Brain pericyte (primary cell): ENCODE measurements around the gene GNAI2.

Source experiments
- DNase-seq: peaks from one replicate; pipeline ENCODE4 v3.0.0-alpha.2; 2012; ENCODE audit warnings: low read depth, low spot score

Gene GNAI2

GRCh38 chr3:50297896-50298725, 62.1 kb downstream of the GNAI2 start:
- no peak for DNase-seq

GRCh38 chr3:50298836-50299637, 63.0 kb downstream of the GNAI2 start, which contains the start of the genes HYAL3 and NAA80:
HYAL3 (minus strand) TSS chr3:50299405; CDS start chr3:50295602, 3,803 bp downstream.
NAA80 (minus strand) TSS chr3:50299405; CDS start chr3:50297463, 1,942 bp downstream.
- DNase-seq, result peak; percentile 98

GRCh38 chr3:50299638-50299928, 63.6 kb downstream of the GNAI2 start:
- DNase-seq, result no peak

GRCh38 chr3:50299929-50300680, 64.1 kb downstream of the GNAI2 start:
- DNase-seq, result no peak

GRCh38 chr3:50300681-50301254, 64.8 kb downstream of the GNAI2 start:
- no peak for DNase-seq

GRCh38 chr3:50302095-50303012, 66.3 kb downstream of the GNAI2 start:
- DNase-seq, result no peak

- no peak for DNase-seq
Observed at GRCh38 chr3:50303013-50303815, 67.2 kb downstream of the GNAI2 start, which contains the start of gene HYAL1. HYAL1 (minus strand) TSS chr3:50303574; CDS start chr3:50302956, 618 bp downstream.

GRCh38 chr3:50304601-50305000, 68.6 kb downstream of the GNAI2 start:
- DNase-seq, result no peak
